HL-60 (cell line): ENCODE results near the gene CRY1.

Source experiments
- POLR2AphosphoS5 ChIP-seq: IDR thresholded peaks from 2 replicates; pipeline ENCODE4 v1.6.1; 2012; ENCODE audit warnings: low read depth
- SPI1 ChIP-seq: IDR thresholded peaks from 2 replicates; pipeline ENCODE4 v1.6.1; 2012; ENCODE audit warnings: low read depth, mild to moderate bottlenecking, borderline replicate concordance
- TF ChIP-seq, protein P1 (sequence below): IDR thresholded peaks from one replicate; pipeline ENCODE4 v1.5.1; 2011; ENCODE audit warnings: low read length, control low read depth, inconsistent platforms; ENCODE audit not compliant: insufficient read depth

- TF ChIP-seq, protein P1, sequence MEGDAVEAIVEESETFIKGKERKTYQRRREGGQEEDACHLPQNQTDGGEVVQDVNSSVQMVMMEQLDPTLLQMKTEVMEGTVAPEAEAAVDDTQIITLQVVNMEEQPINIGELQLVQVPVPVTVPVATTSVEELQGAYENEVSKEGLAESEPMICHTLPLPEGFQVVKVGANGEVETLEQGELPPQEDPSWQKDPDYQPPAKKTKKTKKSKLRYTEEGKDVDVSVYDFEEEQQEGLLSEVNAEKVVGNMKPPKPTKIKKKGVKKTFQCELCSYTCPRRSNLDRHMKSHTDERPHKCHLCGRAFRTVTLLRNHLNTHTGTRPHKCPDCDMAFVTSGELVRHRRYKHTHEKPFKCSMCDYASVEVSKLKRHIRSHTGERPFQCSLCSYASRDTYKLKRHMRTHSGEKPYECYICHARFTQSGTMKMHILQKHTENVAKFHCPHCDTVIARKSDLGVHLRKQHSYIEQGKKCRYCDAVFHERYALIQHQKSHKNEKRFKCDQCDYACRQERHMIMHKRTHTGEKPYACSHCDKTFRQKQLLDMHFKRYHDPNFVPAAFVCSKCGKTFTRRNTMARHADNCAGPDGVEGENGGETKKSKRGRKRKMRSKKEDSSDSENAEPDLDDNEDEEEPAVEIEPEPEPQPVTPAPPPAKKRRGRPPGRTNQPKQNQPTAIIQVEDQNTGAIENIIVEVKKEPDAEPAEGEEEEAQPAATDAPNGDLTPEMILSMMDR: no peak
- TF ChIP-seq SPI1: no peak
- no peak for TF ChIP-seq POLR2AphosphoS5
These were observed 108.7 kb downstream of the CRY1 start for GRCh38 chr12:106984588-106985137.
